A549 (cell line): ENCODE measurements around the gene GNG12. TPM values are rescaled to one million over a fixed set of nuclear protein-coding genes. Genes with fewer than 3 reads are reported as not detected.

ENCODE experiments used
- ATAC-seq, 2 experiments: fragments of 200-7000 bp in 1 of 2; fragments of >200 bp in 1 of 2; cut with Nextera tagmentation in 1 of 2; cut with Tn5 transposase in 1 of 2; 3 replicates each; pipeline versions ENCODE4 v1.8.0 to v1.9.1; 2018 to 2020; ENCODE audit warnings: mild to moderate bottlenecking in 1 of 2, moderate library complexity in 1 of 2
- CTCF ChIA-PET: fragments of 300-600 bp; sonication (Branson Sonifier 250); formaldehyde crosslinking; extraction: SDS; loops from one replicate; lab custom pipeline; 2021; ENCODE audit warnings: antibody characterized with exemption, inconsistent platforms; lab: Yijun Ruan, JAX
- POLR2A ChIA-PET: fragments of 350-600 bp; formaldehyde crosslinking; extraction: SDS; loops from one replicate; lab custom pipeline; 2021; ENCODE audit warnings: antibody characterized with exemption, inconsistent platforms; lab: Yijun Ruan, JAX
- DNase-seq, 2 experiments: peaks; one replicate each; pipeline versions ENCODE4 v3.0.0 to v3.0.0-alpha.2; 2011 to 2016; ENCODE audit warnings: low read depth in 1 of 2, low spot score in 1 of 2
- FAIRE-seq: peaks from 2 replicates; lab custom pipeline; 2011; peaks lifted over from hg19 to GRCh38; lab: Jason Lieb, UNC
- H3K27ac ChIP-seq, 2 experiments: fragments of >200 bp; sonication (Bioruptor Twin); formaldehyde crosslinking; 3 replicates each; pipeline ENCODE4 v1.5.1; 2016 to 2017
- H3K4me1 ChIP-seq: fragments of >200 bp; sonication (Bioruptor Twin); formaldehyde crosslinking; 3 replicates; pipeline ENCODE4 v1.6.1; 2016
- H3K4me2 ChIP-seq: fragments of >200 bp; sonication (Bioruptor Twin); formaldehyde crosslinking; 3 replicates; pipeline ENCODE4 v1.6.1; 2016
- H3K4me3 ChIP-seq: fragments of >200 bp; sonication (Bioruptor Twin); formaldehyde crosslinking; 3 replicates; pipeline ENCODE4 v1.5.1; 2016
- H3K9me3 ChIP-seq: fragments of >200 bp; sonication (Bioruptor Twin); formaldehyde crosslinking; 3 replicates; pipeline ENCODE4 v1.6.1; 2016
- BHLHE40 ChIP-seq: IDR thresholded peaks from 2 replicates; pipeline ENCODE4 v1.6.1; 2012; ENCODE audit warnings: low read depth, low read length, inconsistent platforms
- CBX8 ChIP-seq: fragments of 200-600 bp; sonication (generic); IDR thresholded peaks from 2 replicates; pipeline ENCODE4 v1.6.1; 2016
- ESRRA ChIP-seq: fragments of 150-350 bp; IDR thresholded peaks from 2 replicates; pipeline ENCODE4 v1.6.1; 2014; ENCODE audit warnings: mild to moderate bottlenecking, low read length, borderline replicate concordance
- FOXS1 ChIP-seq: fragments of 250-450 bp; sonication (Bioruptor Pico); IDR thresholded peaks from 2 replicates; pipeline ENCODE4 v1.5.0; 2020; ENCODE audit warnings: mild to moderate bottlenecking, moderate library complexity
- GATA3 ChIP-seq: IDR thresholded peaks from 2 replicates; pipeline ENCODE4 v1.6.1; 2012; ENCODE audit warnings: borderline replicate concordance
- HOXA7 ChIP-seq: fragments of 250-450 bp; sonication (Bioruptor Pico); IDR thresholded peaks from 2 replicates; pipeline ENCODE4 v1.5.0; 2020; ENCODE audit warnings: mild to moderate bottlenecking, moderate library complexity
- JUN ChIP-seq, 2 experiments: fragments of >200 bp; sonication (Bioruptor Twin); formaldehyde crosslinking; IDR thresholded peaks; 2 replicates in 1 of 2; 3 replicates in 1 of 2; pipeline ENCODE4 v1.6.1; 2016 to 2017
- KDM5A ChIP-seq: fragments of 200-600 bp; sonication (generic); IDR thresholded peaks from 2 replicates; pipeline ENCODE4 v1.6.1; 2016; ENCODE audit warnings: antibody characterized with exemption, mild to moderate bottlenecking
- MAFK ChIP-seq: fragments of 450-650 bp; IDR thresholded peaks from 2 replicates; pipeline ENCODE4 v1.6.1; 2014; ENCODE audit not compliant: partially characterized antibody
- NFE2L2 ChIP-seq: fragments of 150-350 bp; conservative IDR thresholded peaks from 2 replicates; pipeline ENCODE4 v1.6.1; 2014; ENCODE audit warnings: low read length
- NR3C1 ChIP-seq: fragments of >200 bp; sonication (Bioruptor Twin); formaldehyde crosslinking; IDR thresholded peaks from 3 replicates; pipeline ENCODE4 v1.6.1; 2017
- PHF8 ChIP-seq: fragments of 200-600 bp; sonication (generic); IDR thresholded peaks from 2 replicates; pipeline ENCODE4 v1.6.1; 2016; ENCODE audit warnings: low read depth, mild to moderate bottlenecking, antibody characterized with exemption, moderate library complexity, borderline replicate concordance
- POLR2A ChIP-seq: IDR thresholded peaks from 2 replicates; pipeline ENCODE4 v1.6.1; 2012; ENCODE audit warnings: mild to moderate bottlenecking, low read length
- POLR2AphosphoS2 ChIP-seq: conservative IDR thresholded peaks from 2 replicates; pipeline ENCODE4 v1.6.1; 2012; ENCODE audit warnings: low read length, improper control_type of control experiment, inconsistent platforms
- RFX5 ChIP-seq: fragments of 450-650 bp; IDR thresholded peaks from 2 replicates; pipeline ENCODE4 v1.7.1; 2014; ENCODE audit warnings: antibody characterized with exemption, mild to moderate bottlenecking, moderate library complexity
- RNF2 ChIP-seq: fragments of 200-600 bp; sonication (generic); IDR thresholded peaks from 2 replicates; pipeline ENCODE4 v1.6.1; 2016; ENCODE audit warnings: low read depth, mild to moderate bottlenecking, antibody characterized with exemption, moderate library complexity, borderline replicate concordance
- TP53 ChIP-seq: fragments of 250-450 bp; sonication (Bioruptor Pico); IDR thresholded peaks from 2 replicates; pipeline ENCODE4 v1.5.0; 2021; ENCODE audit warnings: mild to moderate bottlenecking, moderate library complexity
- ZC3H11A ChIP-seq: fragments of 450-650 bp; IDR thresholded peaks from 2 replicates; pipeline ENCODE4 v1.6.1; 2014; ENCODE audit warnings: antibody characterized with exemption, mild to moderate bottlenecking
- ZNF302 ChIP-seq: fragments of 250-450 bp; sonication (Bioruptor Pico); IDR thresholded peaks from 2 replicates; pipeline ENCODE4 v1.9.0; 2021; ENCODE audit warnings: inconsistent platforms, mild to moderate bottlenecking, moderate library complexity
- WGBS: methylation state at CpG from one replicate; pipeline ENCODE4 v1.1.6; 2017; ENCODE audit errors: missing lambda C conversion rate; 5-methylcytosine and 5-hydroxymethylcytosine counted together
- polyA plus RNA-seq, 4 experiments: library from polyadenylated mRNA; depleted of rRNA in 3 of 4; stranded (reverse); fragments of >200 nt; fragmentation: RNase III in 1 of 4; extraction: RNeasy Plus Mini Kit Qiagen cat#74134 plus additional on column Dnase treatment in 1 of 4; gene quantifications; 2 replicates in 3 of 4; 3 replicates in 1 of 4; pipeline ENCODE4 v1.2.3, GENCODE V29; 2011 to 2017
- TF ChIP-seq, protein P1 (sequence below): fragments of 200-600 bp; sonication (generic); IDR thresholded peaks from 2 replicates; pipeline ENCODE4 v1.6.1; 2016; ENCODE audit warnings: antibody characterized with exemption, mild to moderate bottlenecking, moderate library complexity
- TF ChIP-seq, protein P2 (sequence below): fragments of 150-350 bp; IDR thresholded peaks from 2 replicates; pipeline ENCODE4 v1.6.1; 2014; ENCODE audit warnings: low read depth, mild to moderate bottlenecking, low read length
- TF ChIP-seq, protein P3 (sequence below): IDR thresholded peaks from 2 replicates; pipeline ENCODE4 v1.6.1; 2012; ENCODE audit warnings: low read depth, borderline replicate concordance
- TF ChIP-seq, protein P4 (sequence below): fragments of >200 bp; sonication (Bioruptor Twin); formaldehyde crosslinking; IDR thresholded peaks from 3 replicates; pipeline ENCODE4 v1.6.1; 2016

Gene GNG12
- polyA plus RNA-seq, 2 of the 4 experiments (the other 2 are of a cell fraction) = 91.8 to 132 TPM

DNA sequence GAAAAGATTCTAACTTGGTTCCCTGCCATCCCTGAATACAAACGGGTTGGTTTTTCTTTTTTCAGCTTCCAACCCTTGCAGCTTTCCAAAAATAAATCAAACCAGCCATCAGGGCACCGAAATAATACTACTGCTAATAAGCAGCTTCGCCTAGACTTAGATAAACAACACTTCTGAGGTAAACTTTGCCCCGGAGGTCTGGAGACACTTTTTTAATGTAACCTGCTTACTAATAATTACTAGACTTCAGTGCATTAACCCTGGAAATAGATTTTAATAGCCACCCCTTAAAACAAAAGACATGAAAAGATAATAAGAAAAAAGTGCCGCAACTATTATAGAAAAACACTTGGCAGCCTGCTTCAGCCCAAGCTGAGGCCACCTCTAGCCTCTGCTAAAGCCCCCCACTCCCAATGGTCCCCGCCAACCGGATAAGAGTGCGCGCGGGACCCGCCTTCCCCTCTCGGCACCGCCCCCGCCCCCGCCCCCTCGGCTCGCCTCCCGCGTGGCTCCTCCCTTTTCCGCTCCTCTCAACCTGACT lies 148.7 kb downstream of the GNG12 start:
- Histone ChIP-seq H3K4me2 (peak overlapping the region; percentile 93), H3K4me1 (peaks cover 43% of the 10 kb centered on the region), H3K4me3 (peak overlapping the region; percentile 42), H3K9me3 (no peaks in the 10 kb centered on the region), H3K27ac (peak overlapping the region; percentile 64 to 87)
- ChIA-PET POLR2A (interaction anchor here (0.6 to 5.5 kb wide), 29 partner anchors 10 to 1899 kb away, joined by 3 to 93 read pairs (median 5); no protein-coding TSS in a partner anchor), CTCF (interaction anchor here (0.6 to 4.7 kb wide), 8 partner anchors 76 to 1177 kb away, joined by 3 to 46 read pairs (median 4); no protein-coding TSS in a partner anchor)
- no peak for DNase-seq
- ATAC-seq = no peak
- 5% methylated on average over 10 of the region's 20 CpGs for WGBS
- no peak for FAIRE-seq
- TF ChIP-seq, protein P1, sequence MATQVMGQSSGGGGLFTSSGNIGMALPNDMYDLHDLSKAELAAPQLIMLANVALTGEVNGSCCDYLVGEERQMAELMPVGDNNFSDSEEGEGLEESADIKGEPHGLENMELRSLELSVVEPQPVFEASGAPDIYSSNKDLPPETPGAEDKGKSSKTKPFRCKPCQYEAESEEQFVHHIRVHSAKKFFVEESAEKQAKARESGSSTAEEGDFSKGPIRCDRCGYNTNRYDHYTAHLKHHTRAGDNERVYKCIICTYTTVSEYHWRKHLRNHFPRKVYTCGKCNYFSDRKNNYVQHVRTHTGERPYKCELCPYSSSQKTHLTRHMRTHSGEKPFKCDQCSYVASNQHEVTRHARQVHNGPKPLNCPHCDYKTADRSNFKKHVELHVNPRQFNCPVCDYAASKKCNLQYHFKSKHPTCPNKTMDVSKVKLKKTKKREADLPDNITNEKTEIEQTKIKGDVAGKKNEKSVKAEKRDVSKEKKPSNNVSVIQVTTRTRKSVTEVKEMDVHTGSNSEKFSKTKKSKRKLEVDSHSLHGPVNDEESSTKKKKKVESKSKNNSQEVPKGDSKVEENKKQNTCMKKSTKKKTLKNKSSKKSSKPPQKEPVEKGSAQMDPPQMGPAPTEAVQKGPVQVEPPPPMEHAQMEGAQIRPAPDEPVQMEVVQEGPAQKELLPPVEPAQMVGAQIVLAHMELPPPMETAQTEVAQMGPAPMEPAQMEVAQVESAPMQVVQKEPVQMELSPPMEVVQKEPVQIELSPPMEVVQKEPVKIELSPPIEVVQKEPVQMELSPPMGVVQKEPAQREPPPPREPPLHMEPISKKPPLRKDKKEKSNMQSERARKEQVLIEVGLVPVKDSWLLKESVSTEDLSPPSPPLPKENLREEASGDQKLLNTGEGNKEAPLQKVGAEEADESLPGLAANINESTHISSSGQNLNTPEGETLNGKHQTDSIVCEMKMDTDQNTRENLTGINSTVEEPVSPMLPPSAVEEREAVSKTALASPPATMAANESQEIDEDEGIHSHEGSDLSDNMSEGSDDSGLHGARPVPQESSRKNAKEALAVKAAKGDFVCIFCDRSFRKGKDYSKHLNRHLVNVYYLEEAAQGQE = no peak
- TF ChIP-seq, protein P2, sequence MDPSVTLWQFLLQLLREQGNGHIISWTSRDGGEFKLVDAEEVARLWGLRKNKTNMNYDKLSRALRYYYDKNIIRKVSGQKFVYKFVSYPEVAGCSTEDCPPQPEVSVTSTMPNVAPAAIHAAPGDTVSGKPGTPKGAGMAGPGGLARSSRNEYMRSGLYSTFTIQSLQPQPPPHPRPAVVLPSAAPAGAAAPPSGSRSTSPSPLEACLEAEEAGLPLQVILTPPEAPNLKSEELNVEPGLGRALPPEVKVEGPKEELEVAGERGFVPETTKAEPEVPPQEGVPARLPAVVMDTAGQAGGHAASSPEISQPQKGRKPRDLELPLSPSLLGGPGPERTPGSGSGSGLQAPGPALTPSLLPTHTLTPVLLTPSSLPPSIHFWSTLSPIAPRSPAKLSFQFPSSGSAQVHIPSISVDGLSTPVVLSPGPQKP = no peak
- no peak for TF ChIP-seq NFE2L2
- TF ChIP-seq JUN (IDR thresholded peaks at IDR 0.05) = no peak
- TF ChIP-seq ZNF302 = no peak
- TF ChIP-seq PHF8 = no peak
- TF ChIP-seq GATA3 = no peak
- TF ChIP-seq ZC3H11A = no peak
- no peak for TF ChIP-seq FOXS1 (CRISPR knock-in tag)
- no peak for TF ChIP-seq RFX5
- TF ChIP-seq POLR2AphosphoS2 = no peak
- TF ChIP-seq BHLHE40 = no peak
- no peak for TF ChIP-seq POLR2A
- TF ChIP-seq MAFK = no peak
- TF ChIP-seq ESRRA = no peak
- TF ChIP-seq, protein P3, sequence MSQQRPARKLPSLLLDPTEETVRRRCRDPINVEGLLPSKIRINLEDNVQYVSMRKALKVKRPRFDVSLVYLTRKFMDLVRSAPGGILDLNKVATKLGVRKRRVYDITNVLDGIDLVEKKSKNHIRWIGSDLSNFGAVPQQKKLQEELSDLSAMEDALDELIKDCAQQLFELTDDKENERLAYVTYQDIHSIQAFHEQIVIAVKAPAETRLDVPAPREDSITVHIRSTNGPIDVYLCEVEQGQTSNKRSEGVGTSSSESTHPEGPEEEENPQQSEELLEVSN = no peak

DNA sequence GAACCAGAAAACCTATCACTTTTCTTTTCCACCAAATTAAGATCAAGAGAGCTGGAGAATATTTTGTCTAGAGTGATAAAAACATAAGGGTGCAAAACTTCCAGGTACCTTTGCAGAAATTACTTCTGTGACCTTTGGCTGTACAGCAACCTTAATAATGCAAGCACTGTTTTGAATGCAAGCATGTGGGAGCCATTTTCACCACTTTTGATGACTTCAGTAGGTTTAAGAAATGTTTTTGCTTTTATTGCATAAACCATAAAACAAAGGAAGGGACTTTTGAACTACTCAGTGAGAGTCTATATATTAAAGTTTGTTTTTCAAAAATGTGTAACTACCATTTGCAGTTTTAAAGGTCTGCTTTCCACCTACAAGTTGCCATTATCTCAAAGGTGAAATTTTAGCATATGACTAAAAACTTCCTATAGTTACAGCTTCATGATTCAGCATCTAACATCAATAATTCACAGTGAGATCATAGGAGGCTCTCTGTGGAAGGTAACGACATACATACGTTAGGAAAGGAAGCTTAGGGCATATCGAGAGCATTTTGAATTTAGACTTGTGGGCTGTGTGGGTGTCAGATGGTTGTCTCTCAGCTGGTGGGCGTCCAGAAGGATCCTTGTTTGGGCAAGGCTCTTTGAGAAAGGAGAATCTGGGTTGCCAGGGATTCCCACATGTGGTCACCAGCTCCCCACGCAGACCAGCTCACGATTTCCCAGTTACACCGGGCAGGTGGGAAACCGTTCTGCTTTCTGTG lies 149.3 kb downstream of the GNG12 start:
- Histone ChIP-seq H3K4me2 (peak overlapping the region; percentile 93), H3K27ac (peak overlapping the region; percentile 64 to 87), H3K9me3 (no peaks in the 10 kb centered on the region), H3K4me1 (peaks cover 41% of the 10 kb centered on the region), H3K4me3 (peak overlapping the region; percentile 42)
- TF ChIP-seq, protein P4, sequence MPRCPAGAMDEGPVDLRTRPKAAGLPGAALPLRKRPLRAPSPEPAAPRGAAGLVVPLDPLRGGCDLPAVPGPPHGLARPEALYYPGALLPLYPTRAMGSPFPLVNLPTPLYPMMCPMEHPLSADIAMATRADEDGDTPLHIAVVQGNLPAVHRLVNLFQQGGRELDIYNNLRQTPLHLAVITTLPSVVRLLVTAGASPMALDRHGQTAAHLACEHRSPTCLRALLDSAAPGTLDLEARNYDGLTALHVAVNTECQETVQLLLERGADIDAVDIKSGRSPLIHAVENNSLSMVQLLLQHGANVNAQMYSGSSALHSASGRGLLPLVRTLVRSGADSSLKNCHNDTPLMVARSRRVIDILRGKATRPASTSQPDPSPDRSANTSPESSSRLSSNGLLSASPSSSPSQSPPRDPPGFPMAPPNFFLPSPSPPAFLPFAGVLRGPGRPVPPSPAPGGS = no peak
- no peak for TF ChIP-seq NR3C1
- no peak for TF ChIP-seq TP53 (CRISPR knock-in tag)
- TF ChIP-seq KDM5A = no peak
- no peak for TF ChIP-seq HOXA7
- TF ChIP-seq CBX8 = no peak
- no peak for TF ChIP-seq RNF2
- FAIRE-seq (no peak), ATAC-seq (no peak), DNase-seq (no peak)
- POLR2A ChIA-PET = interaction anchor here (1.3 to 5.5 kb wide), 7 partner anchors 11 to 124 kb away, joined by 5 to 93 read pairs (median 9); no protein-coding TSS in a partner anchor
- CTCF ChIA-PET = interaction anchor here (0.8 to 4.7 kb wide), 6 partner anchors 76 to 151 kb away, joined by 4 to 46 read pairs (median 5); no protein-coding TSS in a partner anchor
- 7% methylated on average over 8 of the region's 8 CpGs for WGBS
